ENCODE measurements around the gene PDE4D. TPM values are rescaled to one million over a fixed set of nuclear protein-coding genes. Genes with fewer than 3 reads are reported as not detected.

The PDE4D gene
- total RNA-seq, 1 donor from 2014 or later, result 50.0 TPM

DNA sequence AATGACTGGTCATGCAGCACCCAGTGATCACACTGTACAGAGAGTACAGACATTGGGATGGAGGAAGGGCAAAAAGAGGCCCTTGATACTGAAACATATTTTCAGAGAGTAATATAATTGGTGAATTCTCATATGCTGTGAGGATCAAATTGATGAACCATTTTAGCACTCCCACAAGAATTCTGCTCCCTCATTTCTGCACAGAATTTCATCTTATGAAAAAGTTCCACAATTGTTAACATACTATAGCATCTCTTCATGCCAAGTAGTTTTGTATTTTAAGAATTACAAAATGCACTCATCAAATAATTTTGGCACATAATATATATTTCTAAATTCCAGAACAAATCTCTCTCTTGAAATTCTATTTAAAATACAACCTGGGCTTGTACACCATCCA is 351.2 kb downstream of the PDE4D start:
- H3K27ac Mint-ChIP-seq, result no peak overlapping the region
- H3K4me1 Mint-ChIP-seq (ENCODE audit: unreplicated experiment), result peaks cover 42% of the 10 kb centered on the region
- TF ChIP-seq, protein P1, sequence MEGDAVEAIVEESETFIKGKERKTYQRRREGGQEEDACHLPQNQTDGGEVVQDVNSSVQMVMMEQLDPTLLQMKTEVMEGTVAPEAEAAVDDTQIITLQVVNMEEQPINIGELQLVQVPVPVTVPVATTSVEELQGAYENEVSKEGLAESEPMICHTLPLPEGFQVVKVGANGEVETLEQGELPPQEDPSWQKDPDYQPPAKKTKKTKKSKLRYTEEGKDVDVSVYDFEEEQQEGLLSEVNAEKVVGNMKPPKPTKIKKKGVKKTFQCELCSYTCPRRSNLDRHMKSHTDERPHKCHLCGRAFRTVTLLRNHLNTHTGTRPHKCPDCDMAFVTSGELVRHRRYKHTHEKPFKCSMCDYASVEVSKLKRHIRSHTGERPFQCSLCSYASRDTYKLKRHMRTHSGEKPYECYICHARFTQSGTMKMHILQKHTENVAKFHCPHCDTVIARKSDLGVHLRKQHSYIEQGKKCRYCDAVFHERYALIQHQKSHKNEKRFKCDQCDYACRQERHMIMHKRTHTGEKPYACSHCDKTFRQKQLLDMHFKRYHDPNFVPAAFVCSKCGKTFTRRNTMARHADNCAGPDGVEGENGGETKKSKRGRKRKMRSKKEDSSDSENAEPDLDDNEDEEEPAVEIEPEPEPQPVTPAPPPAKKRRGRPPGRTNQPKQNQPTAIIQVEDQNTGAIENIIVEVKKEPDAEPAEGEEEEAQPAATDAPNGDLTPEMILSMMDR (conservative IDR thresholded peaks at IDR 0.05), result no peak

DNA sequence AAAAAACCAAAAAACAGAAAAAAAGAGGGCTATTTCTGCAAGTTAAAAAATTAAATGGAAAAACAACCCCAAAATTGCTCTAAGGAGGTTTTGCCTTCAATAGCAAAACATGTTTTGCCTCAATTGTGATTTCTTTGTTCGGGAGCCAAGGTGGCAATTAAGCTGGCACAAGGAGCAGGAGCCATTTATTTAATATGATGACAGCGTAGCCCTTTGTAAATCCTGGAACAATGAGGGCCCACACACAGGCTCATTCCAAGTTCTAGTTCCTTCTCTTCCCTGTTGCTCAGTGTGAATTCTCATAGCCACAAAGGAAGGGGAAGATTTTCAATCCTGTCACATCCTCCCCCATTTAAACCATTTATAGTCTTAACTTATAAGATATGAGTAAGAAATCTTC is 353.2 kb downstream of the PDE4D start:
- H3K27me3 Mint-ChIP-seq, result no peaks in the 10 kb centered on the region
- peaks cover 42% of the 10 kb centered on the region for H3K4me1 Mint-ChIP-seq (ENCODE audit: unreplicated experiment)

More for the DNA sequence above, 351.2 kb downstream of the PDE4D start:
- Mint-ChIP-seq H3K9me3 (peaks cover 6% of the 10 kb centered on the region), H3K36me3 (peaks cover 3% of the 10 kb centered on the region), H3K27me3 (no peaks in the 10 kb centered on the region), H3K4me3 (no peak overlapping the region)
- DNase-seq (ENCODE audit: extremely low spot score, unreplicated experiment), result no peak

DNA sequence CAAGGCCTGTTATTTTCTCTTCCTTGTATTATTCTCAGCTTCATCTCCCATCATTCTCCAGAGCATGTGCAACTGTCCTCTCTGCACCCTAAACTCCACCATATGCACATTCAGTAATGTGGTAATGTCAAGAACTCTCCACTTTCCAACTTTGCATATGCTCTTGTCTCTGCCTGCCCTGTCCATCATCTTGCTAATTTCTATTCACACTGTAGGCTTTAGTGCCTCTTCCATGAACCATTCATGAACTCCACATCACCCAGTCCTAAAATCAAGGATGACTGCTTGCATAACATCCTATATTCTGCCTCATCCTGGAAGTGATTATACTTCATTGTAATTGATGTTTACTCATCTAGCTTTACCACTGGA is 354.8 kb downstream of the PDE4D start:
- TF ChIP-seq, protein P1 (conservative IDR thresholded peaks at IDR 0.05), result no peak
- H3K36me3 Mint-ChIP-seq, result peaks cover 3% of the 10 kb centered on the region
- no peak overlapping the region for H3K4me3 Mint-ChIP-seq
- H3K9me3 Mint-ChIP-seq, result peaks cover 6% of the 10 kb centered on the region
- H3K27me3 Mint-ChIP-seq, result no peaks in the 10 kb centered on the region
- H3K4me1 Mint-ChIP-seq (ENCODE audit: unreplicated experiment), result peaks cover 33% of the 10 kb centered on the region
- DNase-seq (ENCODE audit: extremely low spot score, unreplicated experiment), result no peak
- no peak overlapping the region for H3K27ac Mint-ChIP-seq

More for the DNA sequence above, 353.2 kb downstream of the PDE4D start:
- Mint-ChIP-seq H3K9me3 (peaks cover 6% of the 10 kb centered on the region), H3K4me3 (no peak overlapping the region), H3K36me3 (peaks cover 3% of the 10 kb centered on the region), H3K27ac (no peak overlapping the region)
- TF ChIP-seq, protein P1 (conservative IDR thresholded peaks at IDR 0.05), result no peak
- no peak for DNase-seq (ENCODE audit: extremely low spot score, unreplicated experiment)

DNA sequence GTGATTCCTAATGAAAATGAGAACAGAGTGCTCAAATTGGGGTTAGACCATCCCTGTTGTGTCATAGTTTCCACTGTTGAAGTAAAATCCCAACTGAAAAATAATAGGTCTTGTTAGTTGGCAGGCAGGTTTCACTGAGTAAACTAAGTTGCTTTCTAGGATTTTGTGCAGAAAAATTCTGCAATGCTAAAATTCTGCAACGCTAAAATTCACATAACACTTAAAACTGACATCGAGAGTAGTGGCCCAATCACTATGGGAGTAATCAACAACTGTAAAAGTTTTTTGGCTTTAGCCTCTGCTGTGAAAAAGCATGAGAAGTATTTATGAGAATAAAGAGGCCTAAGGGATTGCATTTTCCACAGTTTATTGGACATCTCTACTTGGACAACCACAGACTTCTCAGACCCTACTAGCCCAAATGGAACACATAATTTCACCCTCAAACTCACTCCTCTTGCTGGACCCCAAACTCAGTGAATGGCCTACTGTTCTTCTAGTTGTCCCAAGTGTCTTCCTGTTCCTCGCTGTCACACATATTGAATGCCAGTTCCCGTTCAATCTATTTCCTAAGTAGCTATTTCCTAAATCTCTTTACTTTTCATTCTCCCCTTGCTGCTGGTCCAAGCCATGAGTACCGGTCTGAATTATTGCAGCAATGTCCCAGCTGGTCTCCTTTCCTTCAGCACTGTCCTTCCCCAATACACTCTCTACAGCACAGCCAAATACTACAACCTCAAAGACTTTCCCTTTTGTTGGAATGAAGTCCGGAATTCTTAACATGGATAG is 355.4 kb downstream of the PDE4D start:
- Mint-ChIP-seq H3K4me1 (ENCODE audit: unreplicated experiment) (peaks cover 27% of the 10 kb centered on the region), H3K27me3 (no peaks in the 10 kb centered on the region), H3K27ac (no peak overlapping the region), H3K4me3 (no peak overlapping the region), H3K36me3 (peaks cover 3% of the 10 kb centered on the region), H3K9me3 (peaks cover 6% of the 10 kb centered on the region)
- TF ChIP-seq, protein P1 (conservative IDR thresholded peaks at IDR 0.05), result no peak
- DNase-seq (ENCODE audit: extremely low spot score, unreplicated experiment), result no peak

DNA sequence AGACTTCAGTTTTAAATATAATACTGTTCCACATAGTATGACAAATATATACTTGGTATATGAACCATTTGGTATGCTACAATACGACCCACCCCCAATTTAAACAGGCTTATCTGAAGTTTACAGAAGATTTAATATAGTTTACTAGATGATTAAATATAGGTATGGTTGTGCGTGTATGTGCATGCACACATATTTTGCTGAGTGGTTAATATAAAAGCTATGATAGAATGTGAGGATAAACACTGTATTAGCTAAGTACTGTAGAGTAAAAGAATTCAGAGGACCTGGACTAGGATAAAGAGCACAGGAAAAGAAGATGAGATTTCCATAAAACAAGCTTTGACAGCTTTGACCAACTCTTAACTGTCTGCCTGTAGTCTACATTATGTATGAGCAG is 356.7 kb downstream of the PDE4D start:
- peaks cover 16% of the 10 kb centered on the region for H3K4me1 Mint-ChIP-seq (ENCODE audit: unreplicated experiment)
- TF ChIP-seq, protein P1 (conservative IDR thresholded peaks at IDR 0.05), result no peak
- H3K36me3 Mint-ChIP-seq, result peaks cover 3% of the 10 kb centered on the region
- H3K9me3 Mint-ChIP-seq, result peaks cover 6% of the 10 kb centered on the region
- H3K4me3 Mint-ChIP-seq, result no peak overlapping the region
- H3K27ac Mint-ChIP-seq, result no peak overlapping the region
- no peaks in the 10 kb centered on the region for H3K27me3 Mint-ChIP-seq
- DNase-seq (ENCODE audit: extremely low spot score, unreplicated experiment), result no peak

All from type B pancreatic cell (in vitro differentiated cells).